Liver (tissue), 3 donors: ENCODE results near the gene TMEM51.

ENCODE experiments used
- FOXA1 ChIP-seq: IDR thresholded peaks from 2 replicates; pipeline ENCODE4 v1.6.1; 2016; ENCODE audit warnings: antibody characterized with exemption
- RAD21 ChIP-seq, 2 donors: IDR thresholded peaks; 2 replicates each; pipeline ENCODE4 v1.6.1; 2016; ENCODE audit warnings: antibody characterized with exemption in 2 of 2, mild to moderate bottlenecking in 2 of 2
- RXRA ChIP-seq, 2 donors: IDR thresholded peaks; 2 replicates each; pipeline ENCODE4 v1.6.1; 2017 to 2018; ENCODE audit warnings: antibody characterized with exemption in 2 of 2, mild to moderate bottlenecking in 1 of 2
- TAF1 ChIP-seq: conservative IDR thresholded peaks from 2 replicates; pipeline ENCODE4 v1.6.1; 2016; ENCODE audit warnings: antibody characterized with exemption, mild to moderate bottlenecking
- YY1 ChIP-seq: IDR thresholded peaks from 2 replicates; pipeline ENCODE4 v1.6.1; 2016; ENCODE audit warnings: antibody characterized with exemption, mild to moderate bottlenecking
- TF ChIP-seq, protein P1 (sequence below): fragments of 150-350 bp; IDR thresholded peaks from 2 replicates; pipeline ENCODE4 v1.5.1; 2017; ENCODE audit warnings: improper control_type of control experiment, low read depth, low read length; ENCODE audit not compliant: missing input control
- TF ChIP-seq, protein P2 (sequence below): IDR thresholded peaks from 2 replicates; pipeline ENCODE4 v1.6.1; 2016; ENCODE audit warnings: antibody characterized with exemption
- TF ChIP-seq, protein P3 (sequence below): IDR thresholded peaks from 2 replicates; pipeline ENCODE4 v1.6.1; 2016; ENCODE audit warnings: antibody characterized with exemption
- TF ChIP-seq, protein P4 (sequence below): IDR thresholded peaks from 2 replicates; pipeline ENCODE4 v1.6.1; 2016; ENCODE audit warnings: antibody characterized with exemption
- donor health status: healthy.
- donor health status: healthy.

DNA sequence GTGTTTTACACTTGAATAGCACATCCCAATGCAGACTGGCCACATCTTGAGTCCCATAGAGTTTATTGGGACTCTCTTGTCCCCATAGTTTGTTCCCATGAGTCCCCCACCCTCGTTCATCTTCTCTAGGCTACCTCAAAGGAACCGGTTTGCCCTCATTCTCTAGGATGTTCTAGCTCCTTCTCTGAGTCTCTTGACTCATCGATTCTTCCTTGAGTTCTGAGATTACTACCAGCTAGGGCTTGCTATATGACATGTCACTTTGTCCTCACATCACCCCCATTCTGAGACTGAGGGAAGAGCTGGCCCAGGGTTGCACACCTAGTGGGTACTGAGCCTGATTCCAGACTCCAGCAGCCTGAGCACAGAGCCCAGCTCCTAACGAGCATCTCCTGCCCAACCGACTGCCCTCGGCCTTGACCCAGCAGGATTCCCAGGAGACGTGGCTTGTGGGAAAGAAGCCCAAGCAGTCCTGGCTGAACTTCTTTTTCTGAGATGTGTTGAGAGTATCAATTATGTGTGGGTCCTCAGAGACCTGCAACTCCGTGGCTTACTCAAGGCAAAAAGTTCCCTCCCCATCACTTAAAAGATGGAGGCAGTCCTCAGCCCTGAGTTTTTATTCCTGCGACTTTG, 42.0 kb downstream of the TMEM51 start:
- TF ChIP-seq RXRA (IDR thresholded peaks at IDR 0.05) (no peak), RAD21 (IDR thresholded peaks at IDR 0.05) (no peak), TAF1 (no peak), YY1 (no peak), FOXA1 (no peak)
- TF ChIP-seq, protein P1, sequence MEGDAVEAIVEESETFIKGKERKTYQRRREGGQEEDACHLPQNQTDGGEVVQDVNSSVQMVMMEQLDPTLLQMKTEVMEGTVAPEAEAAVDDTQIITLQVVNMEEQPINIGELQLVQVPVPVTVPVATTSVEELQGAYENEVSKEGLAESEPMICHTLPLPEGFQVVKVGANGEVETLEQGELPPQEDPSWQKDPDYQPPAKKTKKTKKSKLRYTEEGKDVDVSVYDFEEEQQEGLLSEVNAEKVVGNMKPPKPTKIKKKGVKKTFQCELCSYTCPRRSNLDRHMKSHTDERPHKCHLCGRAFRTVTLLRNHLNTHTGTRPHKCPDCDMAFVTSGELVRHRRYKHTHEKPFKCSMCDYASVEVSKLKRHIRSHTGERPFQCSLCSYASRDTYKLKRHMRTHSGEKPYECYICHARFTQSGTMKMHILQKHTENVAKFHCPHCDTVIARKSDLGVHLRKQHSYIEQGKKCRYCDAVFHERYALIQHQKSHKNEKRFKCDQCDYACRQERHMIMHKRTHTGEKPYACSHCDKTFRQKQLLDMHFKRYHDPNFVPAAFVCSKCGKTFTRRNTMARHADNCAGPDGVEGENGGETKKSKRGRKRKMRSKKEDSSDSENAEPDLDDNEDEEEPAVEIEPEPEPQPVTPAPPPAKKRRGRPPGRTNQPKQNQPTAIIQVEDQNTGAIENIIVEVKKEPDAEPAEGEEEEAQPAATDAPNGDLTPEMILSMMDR: no peak
- TF ChIP-seq, protein P2, sequence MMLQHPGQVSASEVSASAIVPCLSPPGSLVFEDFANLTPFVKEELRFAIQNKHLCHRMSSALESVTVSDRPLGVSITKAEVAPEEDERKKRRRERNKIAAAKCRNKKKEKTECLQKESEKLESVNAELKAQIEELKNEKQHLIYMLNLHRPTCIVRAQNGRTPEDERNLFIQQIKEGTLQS: no peak
- TF ChIP-seq, protein P3, sequence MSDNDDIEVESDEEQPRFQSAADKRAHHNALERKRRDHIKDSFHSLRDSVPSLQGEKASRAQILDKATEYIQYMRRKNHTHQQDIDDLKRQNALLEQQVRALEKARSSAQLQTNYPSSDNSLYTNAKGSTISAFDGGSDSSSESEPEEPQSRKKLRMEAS: no peak
- TF ChIP-seq, protein P4, sequence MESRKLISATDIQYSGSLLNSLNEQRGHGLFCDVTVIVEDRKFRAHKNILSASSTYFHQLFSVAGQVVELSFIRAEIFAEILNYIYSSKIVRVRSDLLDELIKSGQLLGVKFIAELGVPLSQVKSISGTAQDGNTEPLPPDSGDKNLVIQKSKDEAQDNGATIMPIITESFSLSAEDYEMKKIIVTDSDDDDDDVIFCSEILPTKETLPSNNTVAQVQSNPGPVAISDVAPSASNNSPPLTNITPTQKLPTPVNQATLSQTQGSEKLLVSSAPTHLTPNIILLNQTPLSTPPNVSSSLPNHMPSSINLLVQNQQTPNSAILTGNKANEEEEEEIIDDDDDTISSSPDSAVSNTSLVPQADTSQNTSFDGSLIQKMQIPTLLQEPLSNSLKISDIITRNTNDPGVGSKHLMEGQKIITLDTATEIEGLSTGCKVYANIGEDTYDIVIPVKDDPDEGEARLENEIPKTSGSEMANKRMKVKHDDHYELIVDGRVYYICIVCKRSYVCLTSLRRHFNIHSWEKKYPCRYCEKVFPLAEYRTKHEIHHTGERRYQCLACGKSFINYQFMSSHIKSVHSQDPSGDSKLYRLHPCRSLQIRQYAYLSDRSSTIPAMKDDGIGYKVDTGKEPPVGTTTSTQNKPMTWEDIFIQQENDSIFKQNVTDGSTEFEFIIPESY: no peak
